Activated CD4-positive, alpha-beta T cell treated with anti-CD3 and anti-CD28 coated beads, Interleukin-2, amount 50 U/mL, for 24 hours (primary cell): ENCODE data around the gene CDA.
A peak's percentile ranks its signal among the peaks of the same experiment; 100 is the strongest.

Experiments
- DNase-seq, 2 donors: peaks; one replicate each; pipeline ENCODE4 v3.0.0-alpha.2; 2020; ENCODE audit warnings: low read depth in 1 of 2, low spot score in 1 of 2

CDA gene

GRCh38 chr1:20615946-20616846, 27.3 kb downstream of the CDA start:
- no peak for DNase-seq

- DNase-seq = no peak
Measured at GRCh38 chr1:20616847-20617487, 28.1 kb downstream of the CDA start.

- no peak for DNase-seq
Measured at GRCh38 chr1:20618550-20618949, 29.7 kb downstream of the CDA start.

- no peak for DNase-seq
Measured at GRCh38 chr1:20619999-20620398, 31.1 kb downstream of the CDA start.

- DNase-seq = no peak
Measured at GRCh38 chr1:20621012-20621411, 32.1 kb downstream of the CDA start.

- DNase-seq = no peak
Measured at GRCh38 chr1:20624709-20625108, 35.8 kb downstream of the CDA start.

GRCh38 chr1:20625176-20626097, 36.5 kb downstream of the CDA start:
- DNase-seq = no peak

- DNase-seq = no peak
Measured at GRCh38 chr1:20626098-20626427, 37.2 kb downstream of the CDA start.

GRCh38 chr1:20626524-20626923, 37.6 kb downstream of the CDA start:
- no peak for DNase-seq

GRCh38 chr1:20630729-20631128, 41.8 kb downstream of the CDA start:
- no peak for DNase-seq

- no peak for DNase-seq
Measured at GRCh38 chr1:20632386-20632785, 43.5 kb downstream of the CDA start.

- DNase-seq = peak; percentile 75 to 94
Measured at GRCh38 chr1:20633190-20634064, 44.5 kb downstream of the CDA start, which contains the start of gene PINK1. Gene PINK1, plus strand, starts transcription at chr1:20633458. Its CDS starts 91 bp downstream, at chr1:20633549.

GRCh38 chr1:20634065-20634593, 45.2 kb downstream of the CDA start:
- DNase-seq = no peak

GRCh38 chr1:20634594-20635084, 45.7 kb downstream of the CDA start:
- DNase-seq = no peak

- no peak for DNase-seq
Measured at GRCh38 chr1:20636785-20637347, 48.0 kb downstream of the CDA start.

GRCh38 chr1:20640183-20640597, 51.3 kb downstream of the CDA start:
- DNase-seq = peak in 1 of 2 donors; percentile 52

- no peak for DNase-seq
Measured at GRCh38 chr1:20641975-20642374, 53.1 kb downstream of the CDA start.

- no peak for DNase-seq
Measured at GRCh38 chr1:20643080-20643479, 54.2 kb downstream of the CDA start.

GRCh38 chr1:20644416-20644815, 55.5 kb downstream of the CDA start:
- DNase-seq = no peak

- no peak for DNase-seq
Measured at GRCh38 chr1:20645414-20645813, 56.5 kb downstream of the CDA start.
